GM12892 (cell line): ENCODE data around the gene DEFB114.

Experiments
- POLR2A ChIP-seq: IDR thresholded peaks from 2 replicates; pipeline ENCODE4 v1.6.1; 2011; ENCODE audit warnings: low read depth, low read length, control low read depth
- POLR2AphosphoS5 ChIP-seq: IDR thresholded peaks from 2 replicates; pipeline ENCODE4 v1.6.1; 2011; ENCODE audit warnings: low read depth, low read length, control low read depth
- TAF1 ChIP-seq: IDR thresholded peaks from 2 replicates; pipeline ENCODE4 v1.6.1; 2011; ENCODE audit warnings: low read depth, mild to moderate bottlenecking, control low read depth, low read length, borderline replicate concordance

DNA sequence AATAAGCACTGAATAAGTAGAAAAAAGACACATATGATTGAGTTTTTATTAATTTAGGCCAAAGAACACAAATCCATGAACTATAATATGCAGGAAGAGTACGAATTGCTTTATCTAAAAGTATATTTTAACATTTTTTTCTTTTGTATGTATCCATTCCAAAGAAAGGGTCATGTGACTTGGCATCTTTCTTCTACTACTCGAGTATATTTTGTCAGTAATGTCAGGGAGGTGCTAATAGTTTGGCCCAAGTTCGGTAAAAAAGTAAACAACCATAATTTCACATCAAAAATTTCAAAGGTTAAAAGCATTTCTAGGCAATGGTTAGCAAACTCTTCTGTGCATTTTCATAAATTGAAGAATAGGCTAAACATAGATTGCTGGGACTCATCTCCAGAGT is 39.2 kb upstream of the DEFB114 start:
- TF ChIP-seq POLR2A = no peak
- TF ChIP-seq POLR2AphosphoS5 = no peak
- TF ChIP-seq TAF1 = no peak
